SK-N-SH (cell line): ENCODE measurements around the gene TRRAP. TPM values are rescaled to one million over a fixed set of nuclear protein-coding genes. Genes with fewer than 3 reads are reported as not detected.
"Not testable (repeated sequence)": the region's sequence is repeated elsewhere in the genome, so short reads cannot be mapped to it uniquely, and the experiment has no call there.

Source experiments
- CTCF ChIA-PET: fragments of 300-600, 350-600 bp; formaldehyde crosslinking; extraction: SDS; loops from one replicate; lab custom pipeline; 2021; lab: Yijun Ruan, JAX
- POLR2A ChIA-PET: fragments of 350-600 bp; sonication (Branson Sonifier 250); formaldehyde crosslinking; extraction: SDS; loops from one replicate; lab custom pipeline; 2020; ENCODE audit warnings: antibody characterized with exemption, inconsistent platforms; lab: Yijun Ruan, JAX
- DNase-seq: peaks from one replicate; pipeline ENCODE4 v3.0.0; 2012
- H2AFZ ChIP-seq: fragments of 200-600 bp; sonication (generic); 2 replicates; pipeline ENCODE4 v1.8.1; 2016; ENCODE audit warnings: antibody characterized with exemption, mild to moderate bottlenecking, low read depth
- H3F3A ChIP-seq: fragments of 200-600 bp; sonication (generic); replicated peaks from 2 replicates; pipeline ENCODE3; 2016; ENCODE audit warnings: antibody characterized with exemption, mild to moderate bottlenecking; ENCODE audit not compliant: insufficient read depth
- H3K27ac ChIP-seq, 2 experiments: fragments of 200-500 bp in 1 of 2; fragments of 200-600 bp in 1 of 2; sonication (Bioruptor generic) in 1 of 2; sonication (generic), shearing (Covaris generic) in 1 of 2; 2 replicates each; pipeline versions ENCODE4 v1.5.1 to v1.6.1; 2014 to 2016; ENCODE audit warnings: low read depth in 2 of 2, inconsistent platforms in 1 of 2, low read length in 1 of 2, mild to moderate bottlenecking in 1 of 2, mixed read lengths in 1 of 2
- H3K27me3 ChIP-seq: fragments of 200-600 bp; sonication (generic), shearing (Covaris generic); 2 replicates; pipeline ENCODE4 v1.6.1; 2016; ENCODE audit warnings: mixed run types; ENCODE audit not compliant: insufficient read depth
- H3K36me3 ChIP-seq, 2 experiments: fragments of 200-500 bp in 1 of 2; fragments of 200-600 bp in 1 of 2; sonication (Bioruptor generic) in 1 of 2; sonication (generic) in 1 of 2; replicated peaks in 1 of 2; 2 replicates each; pipeline versions ENCODE3 to v1.5.1; 2014 to 2016; ENCODE audit warnings: low read length in 1 of 2, mild to moderate bottlenecking in 1 of 2; ENCODE audit not compliant: insufficient read depth in 2 of 2, control insufficient read depth in 1 of 2
- H3K4me1 ChIP-seq, 2 experiments: fragments of 200-500 bp in 1 of 2; fragments of 200-600 bp in 1 of 2; sonication (Bioruptor generic) in 1 of 2; sonication (generic), shearing (Covaris generic) in 1 of 2; 2 replicates each; pipeline versions ENCODE4 v1.5.1 to v1.6.1; 2014 to 2016; ENCODE audit warnings: low read depth in 1 of 2, low read length in 1 of 2, mixed run types in 1 of 2; ENCODE audit not compliant: insufficient read depth in 2 of 2, control insufficient read depth in 1 of 2
- H3K4me2 ChIP-seq: fragments of 200-600 bp; sonication (generic), shearing (Covaris generic); 2 replicates; pipeline ENCODE4 v1.6.1; 2017; ENCODE audit warnings: mixed run types
- H3K4me3 ChIP-seq, 2 experiments: fragments of 200-500 bp in 1 of 2; fragments of 200-600 bp in 1 of 2; sonication (Bioruptor generic) in 1 of 2; sonication (generic), shearing (Covaris generic) in 1 of 2; 2 replicates each; pipeline versions ENCODE4 v1.5.1 to v1.8.1; 2014 to 2016; ENCODE audit warnings: low read depth in 2 of 2, inconsistent platforms in 1 of 2, low read length in 1 of 2, mild to moderate bottlenecking in 1 of 2, mixed read lengths in 1 of 2, moderate library complexity in 1 of 2
- H3K79me2 ChIP-seq: fragments of 200-600 bp; sonication (generic); 2 replicates; pipeline ENCODE4 v1.8.1; 2017; ENCODE audit warnings: mild to moderate bottlenecking; ENCODE audit not compliant: insufficient read depth
- H3K9ac ChIP-seq: fragments of 200-600 bp; sonication (generic); 2 replicates; pipeline ENCODE4 v1.6.1; 2017; ENCODE audit warnings: mixed run types
- H3K9me2 ChIP-seq: fragments of 200-600 bp; sonication (generic); 2 replicates; pipeline ENCODE4 v1.6.1; 2017; ENCODE audit warnings: mixed run types
- H3K9me3 ChIP-seq: fragments of 200-600 bp; sonication (generic); 2 replicates; pipeline ENCODE4 v1.6.1; 2017; ENCODE audit warnings: mixed run types, mild to moderate bottlenecking, moderate library complexity
- H4K20me1 ChIP-seq: fragments of 200-600 bp; sonication (generic); 2 replicates; pipeline ENCODE4 v1.6.1; 2017; ENCODE audit warnings: mild to moderate bottlenecking, mixed run types; ENCODE audit not compliant: insufficient read depth
- CHD2 ChIP-seq: fragments of 150-350 bp; IDR thresholded peaks from 2 replicates; pipeline ENCODE4 v1.6.1; 2018; ENCODE audit warnings: low read length; ENCODE audit not compliant: partially characterized antibody
- MEF2A ChIP-seq: IDR thresholded peaks from 2 replicates; pipeline ENCODE4 v1.4.0; 2012; ENCODE audit warnings: low read depth, borderline replicate concordance
- RAD21 ChIP-seq: IDR thresholded peaks from 2 replicates; pipeline ENCODE4 v1.6.1; 2012; ENCODE audit warnings: mild to moderate bottlenecking, low read length
- WGBS: methylation state at CpG from one replicate; pipeline ENCODE4 v1.1.6; 2017; ENCODE audit warnings: low lambda C conversion rate; 5-methylcytosine and 5-hydroxymethylcytosine counted together
- polyA plus RNA-seq, 3 experiments: library from polyadenylated mRNA; depleted of rRNA; stranded (reverse); fragments of >200 nt; gene quantifications; 2 replicates each; pipeline ENCODE4 v1.2.3, GENCODE V29; 2012
- TF ChIP-seq, protein P1 (sequence below): IDR thresholded peaks from 2 replicates; pipeline ENCODE4 v1.6.1; 2012; ENCODE audit warnings: mild to moderate bottlenecking, low read depth, low read length, moderate library complexity
- TF ChIP-seq, protein P2 (sequence below): IDR thresholded peaks from 2 replicates; pipeline ENCODE4 v1.4.0; 2012; ENCODE audit warnings: low read depth, borderline replicate concordance
- TF ChIP-seq, protein P3 (sequence below): fragments of 150-350 bp; IDR thresholded peaks from 2 replicates; pipeline ENCODE4 v1.6.1; 2016; ENCODE audit warnings: mild to moderate bottlenecking, low read depth, low read length
- TF ChIP-seq, protein P4 (sequence below): fragments of 200-600 bp; sonication (generic); IDR thresholded peaks from 2 replicates; pipeline ENCODE4 v1.6.1; 2017; ENCODE audit warnings: antibody characterized with exemption, mild to moderate bottlenecking, moderate library complexity

Gene TRRAP
- polyA plus RNA-seq, 1 of the 3 experiments (the other 2 are of a cell fraction), result 24.9 TPM

DNA sequence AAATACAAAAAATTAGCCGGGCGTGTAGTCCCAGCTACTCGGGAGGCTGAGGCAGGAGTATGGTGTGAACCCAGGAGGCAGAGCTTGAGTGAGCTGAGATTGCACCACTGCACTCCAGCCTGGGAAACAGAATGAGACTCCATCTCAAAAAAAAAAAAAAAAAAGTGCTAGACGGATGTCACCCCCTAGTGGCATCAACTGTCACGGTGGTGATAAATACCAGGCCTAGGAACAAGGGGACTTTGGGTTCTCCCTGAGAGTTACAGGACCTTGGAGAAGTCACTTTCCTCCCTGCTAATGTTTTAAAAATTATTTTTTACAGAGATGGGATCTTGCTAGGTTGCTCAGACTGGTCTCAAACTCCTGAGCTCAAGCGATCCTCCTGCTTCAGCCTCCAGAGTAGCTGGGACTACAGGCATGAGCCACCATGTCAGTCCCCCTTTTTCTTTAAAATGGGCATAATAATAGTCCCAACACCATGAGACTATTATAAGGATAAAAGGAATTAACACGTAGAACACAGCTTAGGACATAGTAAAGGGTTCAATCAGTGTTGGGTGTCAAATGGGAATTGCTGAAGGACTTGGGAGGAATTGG is 5.9 kb upstream of the TRRAP start:
- Histone ChIP-seq H3K4me3 (no peak overlapping the region), H2AFZ (no peak overlapping the region), H3K9ac (no peak overlapping the region), H3K79me2 (no peaks in the 10 kb centered on the region), H3K9me3 (no peaks in the 10 kb centered on the region), H3K4me2 (no peak overlapping the region), H3K9me2 (no peaks in the 10 kb centered on the region), H3K27ac (no peak overlapping the region), H3K27me3 (peaks cover 21% of the 10 kb centered on the region), H3F3A (no peaks in the 10 kb centered on the region), H3K36me3 (no peaks in the 10 kb centered on the region), H3K4me1 (peaks cover 0 to 18% of the 10 kb centered on the region in 2 experiments; a peak in 1 of 4 replicates), H4K20me1 (no peaks in the 10 kb centered on the region)
- 68% methylated on average over 7 of the region's 7 CpGs for WGBS
- ChIA-PET POLR2A (no interaction called here), CTCF (interaction anchor here (0.6 to 2.8 kb wide), 6 partner anchors 9 to 662 kb away, joined by 3 to 15 read pairs (median 4); no protein-coding TSS in a partner anchor)
- TF ChIP-seq, protein P1, sequence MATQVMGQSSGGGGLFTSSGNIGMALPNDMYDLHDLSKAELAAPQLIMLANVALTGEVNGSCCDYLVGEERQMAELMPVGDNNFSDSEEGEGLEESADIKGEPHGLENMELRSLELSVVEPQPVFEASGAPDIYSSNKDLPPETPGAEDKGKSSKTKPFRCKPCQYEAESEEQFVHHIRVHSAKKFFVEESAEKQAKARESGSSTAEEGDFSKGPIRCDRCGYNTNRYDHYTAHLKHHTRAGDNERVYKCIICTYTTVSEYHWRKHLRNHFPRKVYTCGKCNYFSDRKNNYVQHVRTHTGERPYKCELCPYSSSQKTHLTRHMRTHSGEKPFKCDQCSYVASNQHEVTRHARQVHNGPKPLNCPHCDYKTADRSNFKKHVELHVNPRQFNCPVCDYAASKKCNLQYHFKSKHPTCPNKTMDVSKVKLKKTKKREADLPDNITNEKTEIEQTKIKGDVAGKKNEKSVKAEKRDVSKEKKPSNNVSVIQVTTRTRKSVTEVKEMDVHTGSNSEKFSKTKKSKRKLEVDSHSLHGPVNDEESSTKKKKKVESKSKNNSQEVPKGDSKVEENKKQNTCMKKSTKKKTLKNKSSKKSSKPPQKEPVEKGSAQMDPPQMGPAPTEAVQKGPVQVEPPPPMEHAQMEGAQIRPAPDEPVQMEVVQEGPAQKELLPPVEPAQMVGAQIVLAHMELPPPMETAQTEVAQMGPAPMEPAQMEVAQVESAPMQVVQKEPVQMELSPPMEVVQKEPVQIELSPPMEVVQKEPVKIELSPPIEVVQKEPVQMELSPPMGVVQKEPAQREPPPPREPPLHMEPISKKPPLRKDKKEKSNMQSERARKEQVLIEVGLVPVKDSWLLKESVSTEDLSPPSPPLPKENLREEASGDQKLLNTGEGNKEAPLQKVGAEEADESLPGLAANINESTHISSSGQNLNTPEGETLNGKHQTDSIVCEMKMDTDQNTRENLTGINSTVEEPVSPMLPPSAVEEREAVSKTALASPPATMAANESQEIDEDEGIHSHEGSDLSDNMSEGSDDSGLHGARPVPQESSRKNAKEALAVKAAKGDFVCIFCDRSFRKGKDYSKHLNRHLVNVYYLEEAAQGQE, result no peak
- TF ChIP-seq, protein P2, sequence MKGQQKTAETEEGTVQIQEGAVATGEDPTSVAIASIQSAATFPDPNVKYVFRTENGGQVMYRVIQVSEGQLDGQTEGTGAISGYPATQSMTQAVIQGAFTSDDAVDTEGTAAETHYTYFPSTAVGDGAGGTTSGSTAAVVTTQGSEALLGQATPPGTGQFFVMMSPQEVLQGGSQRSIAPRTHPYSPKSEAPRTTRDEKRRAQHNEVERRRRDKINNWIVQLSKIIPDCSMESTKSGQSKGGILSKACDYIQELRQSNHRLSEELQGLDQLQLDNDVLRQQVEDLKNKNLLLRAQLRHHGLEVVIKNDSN, result no peak
- no peak for TF ChIP-seq CHD2
- TF ChIP-seq, protein P3, sequence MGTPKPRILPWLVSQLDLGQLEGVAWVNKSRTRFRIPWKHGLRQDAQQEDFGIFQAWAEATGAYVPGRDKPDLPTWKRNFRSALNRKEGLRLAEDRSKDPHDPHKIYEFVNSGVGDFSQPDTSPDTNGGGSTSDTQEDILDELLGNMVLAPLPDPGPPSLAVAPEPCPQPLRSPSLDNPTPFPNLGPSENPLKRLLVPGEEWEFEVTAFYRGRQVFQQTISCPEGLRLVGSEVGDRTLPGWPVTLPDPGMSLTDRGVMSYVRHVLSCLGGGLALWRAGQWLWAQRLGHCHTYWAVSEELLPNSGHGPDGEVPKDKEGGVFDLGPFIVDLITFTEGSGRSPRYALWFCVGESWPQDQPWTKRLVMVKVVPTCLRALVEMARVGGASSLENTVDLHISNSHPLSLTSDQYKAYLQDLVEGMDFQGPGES, result no peak
- TF ChIP-seq, protein P4, sequence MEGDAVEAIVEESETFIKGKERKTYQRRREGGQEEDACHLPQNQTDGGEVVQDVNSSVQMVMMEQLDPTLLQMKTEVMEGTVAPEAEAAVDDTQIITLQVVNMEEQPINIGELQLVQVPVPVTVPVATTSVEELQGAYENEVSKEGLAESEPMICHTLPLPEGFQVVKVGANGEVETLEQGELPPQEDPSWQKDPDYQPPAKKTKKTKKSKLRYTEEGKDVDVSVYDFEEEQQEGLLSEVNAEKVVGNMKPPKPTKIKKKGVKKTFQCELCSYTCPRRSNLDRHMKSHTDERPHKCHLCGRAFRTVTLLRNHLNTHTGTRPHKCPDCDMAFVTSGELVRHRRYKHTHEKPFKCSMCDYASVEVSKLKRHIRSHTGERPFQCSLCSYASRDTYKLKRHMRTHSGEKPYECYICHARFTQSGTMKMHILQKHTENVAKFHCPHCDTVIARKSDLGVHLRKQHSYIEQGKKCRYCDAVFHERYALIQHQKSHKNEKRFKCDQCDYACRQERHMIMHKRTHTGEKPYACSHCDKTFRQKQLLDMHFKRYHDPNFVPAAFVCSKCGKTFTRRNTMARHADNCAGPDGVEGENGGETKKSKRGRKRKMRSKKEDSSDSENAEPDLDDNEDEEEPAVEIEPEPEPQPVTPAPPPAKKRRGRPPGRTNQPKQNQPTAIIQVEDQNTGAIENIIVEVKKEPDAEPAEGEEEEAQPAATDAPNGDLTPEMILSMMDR, result peak; percentile 57
- TF ChIP-seq RAD21, result peak; percentile 51
- no peak for TF ChIP-seq MEF2A
- DNase-seq, result peak; percentile 78

DNA sequence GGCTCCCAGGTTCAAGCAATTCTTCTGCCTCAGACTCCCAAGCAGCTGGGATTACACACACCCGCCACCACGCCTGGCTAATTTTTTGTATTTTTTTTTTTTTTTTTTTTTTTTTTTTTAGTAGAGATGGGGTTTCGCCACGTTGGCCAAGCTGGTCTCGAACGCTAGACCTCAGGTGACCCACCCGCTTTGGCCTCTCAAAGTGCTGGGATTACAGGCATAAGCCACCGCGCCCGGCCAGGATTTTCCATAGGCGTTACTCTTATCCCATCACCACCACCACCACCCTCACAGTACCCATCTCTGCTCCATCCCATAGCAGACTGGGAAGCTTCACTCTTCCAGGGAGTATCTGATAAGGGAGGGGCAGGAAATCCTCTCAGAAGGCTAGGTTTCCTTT is 4.7 kb upstream of the TRRAP start:
- not testable (repeated sequence) for H3K9ac ChIP-seq, H3K79me2 ChIP-seq, H4K20me1 ChIP-seq, H2AFZ ChIP-seq, DNase-seq, H3K9me2 ChIP-seq, H3K4me2 ChIP-seq, H3K9me3 ChIP-seq, H3K27ac ChIP-seq, H3K4me3 ChIP-seq, H3F3A ChIP-seq, H3K36me3 ChIP-seq
- Histone ChIP-seq H3K27me3 (peaks cover 11% of the 10 kb centered on the region), H3K4me1 (peaks cover 0 to 13% of the 10 kb centered on the region in 2 experiments; a peak in 1 of 4 replicates)
- POLR2A ChIA-PET, result interaction anchor here (0.7 kb wide), 1 partner anchor 107 kb away, joined by 3 read pairs; no protein-coding TSS in a partner anchor
- whole genome bisulfite sequencing, result 95% methylated on average over 11 of the region's 11 CpGs
- CTCF ChIA-PET, result interaction anchor here (1.1 to 1.9 kb wide), 4 partner anchors 11 to 453 kb away, joined by 3 to 5 read pairs (median 4); no protein-coding TSS in a partner anchor
